Heart right ventricle (tissue), 16 donors: ENCODE data around the gene PLCB2. TPM values are rescaled to one million over a fixed set of nuclear protein-coding genes. Genes with fewer than 3 reads are reported as not detected.
A peak's percentile ranks its signal among the peaks of the same experiment; 100 is the strongest.

Source experiments
- ATAC-seq, 8 donors: fragments of 200-7000 bp; cut with Tn5 transposase; one replicate each; pipeline ENCODE4 v1.9.1; 2020; ENCODE audit warnings: mild to moderate bottlenecking in 8 of 8, moderate library complexity in 8 of 8, moderate number of reproducible peaks in 1 of 8
- DNase-seq, 2 donors: peaks; one replicate each; pipeline ENCODE4 v3.0.0-alpha.2; 2020
- H3K27ac ChIP-seq, 10 donors: fragments of 200-600 bp; sonication (generic) in 2 of 10; one replicate each; pipeline versions ENCODE4 v1.5.0 to v1.8.0; 2020 to 2022; ENCODE audit warnings: mild to moderate bottlenecking in 3 of 10
- H3K27me3 ChIP-seq, 7 donors: fragments of 200-600 bp; one replicate each; pipeline ENCODE4 v1.8.0; 2021 to 2022; ENCODE audit warnings: mild to moderate bottlenecking in 2 of 7
- H3K36me3 ChIP-seq, 9 donors: fragments of 200-600 bp; sonication (generic) in 1 of 9; one replicate each; pipeline versions ENCODE4 v1.5.0 to v1.8.0; 2020 to 2022; ENCODE audit warnings: mild to moderate bottlenecking in 2 of 9
- H3K4me1 ChIP-seq, 9 donors: fragments of 200-600 bp; sonication (generic) in 1 of 9; one replicate each; pipeline versions ENCODE4 v1.5.0 to v1.8.0; 2020 to 2022; ENCODE audit warnings: mild to moderate bottlenecking in 4 of 9
- H3K4me3 ChIP-seq, 10 donors: fragments of 200-600 bp; sonication (generic) in 2 of 10; one replicate each; pipeline versions ENCODE4 v1.5.0 to v1.8.0; 2020 to 2022; ENCODE audit warnings: mild to moderate bottlenecking in 7 of 10, moderate library complexity in 2 of 10
- H3K9me3 ChIP-seq, 11 donors: fragments of 200-600 bp in 10 of 11; sonication (generic) in 2 of 11; one replicate each; pipeline versions ENCODE4 v1.5.0 to v1.8.0; 2013 to 2022; ENCODE audit warnings: mild to moderate bottlenecking in 2 of 11, control low read depth in 1 of 11, moderate library complexity in 1 of 11
- CTCF ChIP-seq, 9 donors: fragments of 200-600 bp; sonication (generic) in 2 of 9; IDR thresholded peaks; one replicate each; pipeline versions ENCODE4 v1.5.0 to v1.8.0; 2021 to 2022; ENCODE audit warnings: antibody characterized with exemption in 9 of 9, mild to moderate bottlenecking in 5 of 9, moderate library complexity in 1 of 9
- WGBS, 2 donors: extraction: QIAGEN DNeasy Blood & Tissue Kit; methylation state at CpG; one replicate each; pipeline ENCODE4 v1.1.7; 2013; ENCODE audit warnings: inconsistent platforms in 1 of 2; 5-methylcytosine and 5-hydroxymethylcytosine counted together
- intact Hi-C, 10 donors: fragments of 100-400 bp; cut with DNase I; formaldehyde crosslinking; loops; one replicate each; pipeline versions ENCODE4 v1.11.1 to v1.14.2; 2022
- polyA plus RNA-seq, 2 donors: library from polyadenylated mRNA; stranded (reverse); fragments of 200-250 nt; gene quantifications; one replicate each; pipeline ENCODE4 v1.2.3, GENCODE V29; 2013
- total RNA-seq, 10 donors: library from RNA; stranded (reverse); fragmentation: NEBNext Ultra II Directional in 3 of 10; extraction: Animal tissue kit (Norgen Biotek cat#: 25700) in 3 of 10; gene quantifications; one replicate each; pipeline versions ENCODE4 v1.2.1 to v1.2.4, GENCODE V29; 2021 to 2023
- donor health status: Arrhythmogenic right ventricular cardiomyopathy.
- donor health status: ischemic (EF 13 %, LVEDD 7.1; RV severe dilation, severe dysfunction).
- donor health status: healthy with polysubstance abuse.
- donor health status: DM: no; HTN: yes; CAD: no.
- donor health status: DM: no; HTN: no; CAD: no.
- donor health status: ischemic (EF 25% LVEDD 6.9; RV normal size, moderate dysfunction).
- donor health status: ischemic (EF 25% LVEDD 5.7; RV mildly dilated, moderate dysfunction).
- donor health status: healthy.
- donor health status: DM: yes; HTN: yes; CAD: no.
- donor health status: Ischemic cardiomyopathy.
- donor health status: ischemic (EF 35%, LVEDD 5.7; RV mildly dilated, moderate dysfunction).
- donor health status: nonischemic (EF 11% LVEDD 7.7; RV severe dilation, severe dysfunction).
- donor health status: DM: yes; HTN: yes; CAD: no.
- donor health status: PGD.
- donor health status: ischemic (EF 29% LVEDD 5.4; RV normal size, mild dysfunction).
- donor health status: nonischemic (EF 23%, LVEDD 6.1; RV moderate dilation, normal function).

Gene PLCB2
- total and polyA plus RNA-seq, 12 donors, result 1.2 to 24.4 (median 4.9) TPM

GRCh38 chr15:40241269-40242212 is 66.2 kb downstream of the PLCB2 start:
- Histone ChIP-seq H3K27me3 (peaks cover 0 to 24% (median 13%) of the 10 kb centered on the region in 7 donors), H3K27ac (no peak overlapping the region), H3K4me3 (no peak overlapping the region), H3K9me3 (no peaks in the 10 kb centered on the region), H3K4me1 (peaks cover 0 to 12% (median 0%) of the 10 kb centered on the region in 9 donors), H3K36me3 (no peaks in the 10 kb centered on the region)
- WGBS, 2 donors, result 83 to 89% methylated on average over 14 of the region's 14 CpGs
- ATAC-seq (no peak), DNase-seq (no peak)
- intact Hi-C loops, result no loop called here
- no peak for TF ChIP-seq CTCF (IDR thresholded peaks at IDR 0.05)

GRCh38 chr15:40240619-40241221 is 67.0 kb downstream of the PLCB2 start:
- DNase-seq (no peak), ATAC-seq (no peak)
- TF ChIP-seq CTCF (IDR thresholded peaks at IDR 0.05), result no peak
- H3K27me3 ChIP-seq, result peaks cover 0 to 24% (median 13%) of the 10 kb centered on the region in 7 donors
- H3K4me3 ChIP-seq, result no peak overlapping the region
- WGBS, 2 donors, result 92 to 96% methylated on average over 10 of the region's 10 CpGs
- no peak overlapping the region for H3K27ac ChIP-seq
- intact Hi-C loops, result no loop called here
- H3K4me1 ChIP-seq, result peaks cover 0 to 14% (median 0%) of the 10 kb centered on the region in 9 donors
- no peaks in the 10 kb centered on the region for H3K9me3 ChIP-seq
- no peaks in the 10 kb centered on the region for H3K36me3 ChIP-seq

DNA sequence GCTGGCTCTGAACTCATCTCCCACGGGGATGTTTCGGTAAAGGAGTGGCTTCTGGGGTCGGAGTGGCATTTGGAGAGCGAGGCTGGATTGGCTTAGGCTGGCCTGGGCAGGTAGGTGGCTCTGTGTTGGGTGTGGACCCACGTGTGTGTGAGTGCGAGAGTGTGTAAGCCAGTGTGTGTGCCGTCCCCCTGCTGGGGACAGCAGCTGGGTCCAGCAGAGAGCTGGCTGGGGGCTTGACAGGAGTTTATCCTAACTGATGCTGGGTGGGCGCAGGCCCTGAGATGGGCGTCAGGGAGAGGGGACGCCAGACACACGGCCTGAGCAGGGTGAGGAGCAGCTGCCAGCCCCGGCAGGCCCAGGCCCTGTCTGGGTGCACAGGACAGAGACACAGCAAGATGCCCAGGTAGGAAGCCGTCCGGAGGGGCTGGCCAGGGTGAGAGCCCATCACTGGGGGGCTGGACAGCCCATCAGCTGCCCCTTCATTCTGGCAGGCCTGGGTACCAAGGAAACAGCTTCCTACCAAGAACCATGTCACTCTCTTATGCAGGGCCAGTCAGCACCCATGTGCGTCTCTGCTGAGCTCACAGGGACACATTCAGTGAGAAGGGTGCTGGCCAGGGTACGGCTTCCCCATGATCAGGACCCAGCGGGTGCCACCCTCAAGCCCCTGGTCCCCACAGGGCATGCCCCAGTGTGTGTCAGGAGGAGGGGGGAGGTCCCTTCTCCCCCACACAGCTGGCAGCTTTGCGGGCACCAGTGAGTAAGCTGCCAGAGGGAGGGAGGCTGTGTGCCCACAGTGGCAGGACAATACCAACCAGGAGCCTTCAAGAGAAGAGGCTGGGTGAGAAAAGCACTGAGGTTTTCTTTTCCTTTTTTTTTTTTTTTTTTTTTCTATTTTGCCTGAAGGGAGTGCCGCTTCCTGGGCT is 67.8 kb downstream of the PLCB2 start:
- ATAC-seq (peak in 3 of 8 donors; percentile 16 to 33 (median 32)), DNase-seq (no peak)
- no peaks in the 10 kb centered on the region for H3K9me3 ChIP-seq
- peaks cover 0 to 24% (median 13%) of the 10 kb centered on the region in 7 donors for H3K27me3 ChIP-seq
- intact Hi-C loops, result no loop called here
- H3K27ac ChIP-seq, result no peak overlapping the region
- peaks cover 0 to 21% (median 0%) of the 10 kb centered on the region in 9 donors for H3K4me1 ChIP-seq
- WGBS, 2 donors, result 84 to 90% methylated on average over 19 of the region's 19 CpGs
- no peak for TF ChIP-seq CTCF (IDR thresholded peaks at IDR 0.05)
- H3K4me3 ChIP-seq, result no peak overlapping the region
- H3K36me3 ChIP-seq, result no peaks in the 10 kb centered on the region

DNA sequence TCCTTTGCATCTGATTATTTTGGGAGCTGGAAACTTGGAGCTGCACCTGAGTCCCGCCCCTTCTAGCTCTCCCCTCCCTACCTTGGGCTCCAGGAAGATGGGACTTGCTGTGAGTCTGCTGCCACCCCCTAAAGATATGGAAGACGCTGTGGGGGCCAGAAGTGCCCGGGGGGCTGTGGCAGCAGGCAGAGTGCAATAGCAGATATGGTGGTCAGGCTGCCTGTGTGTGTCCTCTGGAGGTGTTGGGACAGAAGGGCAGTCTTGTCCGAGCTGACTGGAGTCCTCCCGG is 68.4 kb downstream of the PLCB2 start:
- H3K27ac ChIP-seq, result no peak overlapping the region
- H3K27me3 ChIP-seq, result peaks cover 0 to 24% (median 13%) of the 10 kb centered on the region in 7 donors
- TF ChIP-seq CTCF (IDR thresholded peaks at IDR 0.05), result no peak
- ATAC-seq, result no peak
- no peaks in the 10 kb centered on the region for H3K9me3 ChIP-seq
- peaks cover 0 to 27% (median 0%) of the 10 kb centered on the region in 9 donors for H3K4me1 ChIP-seq
- intact Hi-C loops, result no loop called here
- no peak for DNase-seq
- no peaks in the 10 kb centered on the region for H3K36me3 ChIP-seq
- WGBS, 2 donors, result 34 to 37% methylated on average over 5 of the region's 5 CpGs
- H3K4me3 ChIP-seq, result peak overlapping the region in 9 of 10 donors; percentile 7 to 45 (median 35)
